Calu3 (cell line): ENCODE results near the gene SH3BP4. TPM values are rescaled to one million over a fixed set of nuclear protein-coding genes. Genes with fewer than 3 reads are reported as not detected.

Experiments
- BruUV-seq: library from RNA; stranded (reverse); fragments of 400-500 nt; replicated peaks from 2 replicates; lab custom pipeline; 2021; lab: Mats Ljungman, UMichigan
- CTCF ChIA-PET: fragments of 300-600 bp; sonication (Branson Sonifier 250); formaldehyde crosslinking; loops from one replicate; lab custom pipeline; 2022; ENCODE audit warnings: antibody characterized with exemption; lab: Charles Lee
- DNase-seq: peaks from one replicate; pipeline ENCODE4 v3.0.0; 2022
- H3K27ac Mint-ChIP-seq: one replicate; pipeline ENCODE4 v1.8.0; 2022; ENCODE audit warnings: mixed read lengths; ENCODE audit not compliant: unreplicated experiment
- H3K27me3 Mint-ChIP-seq: one replicate; pipeline ENCODE4 v1.8.0; 2022; ENCODE audit warnings: mixed read lengths; ENCODE audit not compliant: unreplicated experiment
- H3K36me3 Mint-ChIP-seq: one replicate; pipeline ENCODE4 v1.8.0; 2022; ENCODE audit warnings: mild to moderate bottlenecking, moderate library complexity, mixed read lengths; ENCODE audit not compliant: insufficient read depth, unreplicated experiment
- H3K4me1 Mint-ChIP-seq: one replicate; pipeline ENCODE4 v1.8.0; 2022; ENCODE audit warnings: mild to moderate bottlenecking, low read depth, mixed read lengths; ENCODE audit not compliant: unreplicated experiment
- H3K4me3 Mint-ChIP-seq: one replicate; pipeline ENCODE4 v1.8.0; 2022; ENCODE audit warnings: mild to moderate bottlenecking, low read depth, moderate library complexity, mixed read lengths; ENCODE audit not compliant: unreplicated experiment
- H3K9me3 Mint-ChIP-seq: one replicate; pipeline ENCODE4 v1.8.0; 2022; ENCODE audit warnings: low read depth, mixed read lengths; ENCODE audit not compliant: unreplicated experiment
- intact Hi-C: fragments of 100-400 bp; cut with micrococcal nuclease; formaldehyde crosslinking; loops from one replicate; pipeline ENCODE4 v1.10.0; 2022; ENCODE audit not compliant: unreplicated experiment
- total RNA-seq: library from RNA; stranded (reverse); gene quantifications from 2 replicates; pipeline ENCODE4 v1.2.3, GENCODE V29; 2022
- TF ChIP-seq, protein P1 (sequence below): fragments of 200-600 bp; IDR thresholded peaks from one replicate; pipeline ENCODE4 v1.8.0; 2022; ENCODE audit warnings: antibody characterized with exemption; ENCODE audit not compliant: unreplicated experiment

SH3BP4 gene
- total RNA-seq, 1 experiment from 2014 or later, result 36.9 TPM

DNA sequence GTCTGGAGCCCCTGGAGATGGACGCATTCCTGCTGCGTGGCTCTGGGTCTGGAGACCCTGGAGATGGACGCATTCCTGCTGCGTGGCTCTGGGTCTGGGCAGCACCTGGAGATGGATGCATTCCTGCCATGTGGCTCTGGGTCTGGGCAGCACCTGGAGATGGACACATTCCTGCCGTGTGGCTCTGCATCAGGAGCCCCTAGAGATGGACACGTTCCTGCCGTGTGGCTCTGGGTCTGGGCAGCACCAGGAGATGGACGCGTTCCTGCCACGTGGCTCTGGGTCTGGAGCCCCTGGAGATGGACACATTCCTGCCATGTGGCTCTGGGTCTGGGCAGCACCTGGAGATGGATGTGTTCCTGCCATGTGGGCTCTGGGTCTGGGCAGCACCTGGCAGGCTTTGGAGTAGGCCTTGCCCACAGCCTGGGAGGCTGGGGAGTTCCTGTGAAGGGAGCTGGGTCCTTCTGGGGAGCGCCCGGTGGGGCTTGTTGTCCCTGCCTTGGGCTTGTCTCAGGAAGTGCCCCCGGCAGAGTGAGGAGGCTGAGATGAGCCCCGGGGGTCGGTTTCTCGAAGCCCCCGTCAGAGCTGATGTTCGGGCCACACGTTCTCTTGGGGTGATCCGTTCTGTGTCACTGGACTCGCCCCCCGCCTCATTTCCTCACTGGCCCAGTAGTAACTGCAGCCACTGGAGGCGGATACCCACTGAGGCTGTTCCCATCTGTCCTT, 41.0 kb downstream of the SH3BP4 start:
- Mint-ChIP-seq H3K27me3 (no peaks in the 10 kb centered on the region), H3K4me1 (peaks cover 60% of the 10 kb centered on the region), H3K4me3 (no peak overlapping the region), H3K36me3 (peaks cover 29% of the 10 kb centered on the region), H3K27ac (no peak overlapping the region), H3K9me3 (no peaks in the 10 kb centered on the region)
- TF ChIP-seq, protein P1, sequence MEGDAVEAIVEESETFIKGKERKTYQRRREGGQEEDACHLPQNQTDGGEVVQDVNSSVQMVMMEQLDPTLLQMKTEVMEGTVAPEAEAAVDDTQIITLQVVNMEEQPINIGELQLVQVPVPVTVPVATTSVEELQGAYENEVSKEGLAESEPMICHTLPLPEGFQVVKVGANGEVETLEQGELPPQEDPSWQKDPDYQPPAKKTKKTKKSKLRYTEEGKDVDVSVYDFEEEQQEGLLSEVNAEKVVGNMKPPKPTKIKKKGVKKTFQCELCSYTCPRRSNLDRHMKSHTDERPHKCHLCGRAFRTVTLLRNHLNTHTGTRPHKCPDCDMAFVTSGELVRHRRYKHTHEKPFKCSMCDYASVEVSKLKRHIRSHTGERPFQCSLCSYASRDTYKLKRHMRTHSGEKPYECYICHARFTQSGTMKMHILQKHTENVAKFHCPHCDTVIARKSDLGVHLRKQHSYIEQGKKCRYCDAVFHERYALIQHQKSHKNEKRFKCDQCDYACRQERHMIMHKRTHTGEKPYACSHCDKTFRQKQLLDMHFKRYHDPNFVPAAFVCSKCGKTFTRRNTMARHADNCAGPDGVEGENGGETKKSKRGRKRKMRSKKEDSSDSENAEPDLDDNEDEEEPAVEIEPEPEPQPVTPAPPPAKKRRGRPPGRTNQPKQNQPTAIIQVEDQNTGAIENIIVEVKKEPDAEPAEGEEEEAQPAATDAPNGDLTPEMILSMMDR, result no peak
- intact Hi-C loops, result no loop called here
- BruUV-seq, result no TSS peak
- CTCF ChIA-PET, result interaction anchor here (0.5 kb wide), 1 partner anchor 265 kb away, joined by 4 read pairs; no protein-coding TSS in a partner anchor
- no peak for DNase-seq

GRCh38 chr2:234993541-234993981, 41.7 kb downstream of the SH3BP4 start:
- no TSS peak for BruUV-seq
- peaks cover 29% of the 10 kb centered on the region for H3K36me3 Mint-ChIP-seq
- intact Hi-C loops, result no loop called here
- peaks cover 62% of the 10 kb centered on the region for H3K4me1 Mint-ChIP-seq
- no peak for DNase-seq
- H3K27ac Mint-ChIP-seq, result no peak overlapping the region
- H3K27me3 Mint-ChIP-seq, result no peaks in the 10 kb centered on the region
- TF ChIP-seq, protein P1, result no peak
- no peaks in the 10 kb centered on the region for H3K9me3 Mint-ChIP-seq
- CTCF ChIA-PET, result no interaction called here
- no peak overlapping the region for H3K4me3 Mint-ChIP-seq

- H3K4me1 Mint-ChIP-seq, result peaks cover 62% of the 10 kb centered on the region
- no peak overlapping the region for H3K4me3 Mint-ChIP-seq
- H3K36me3 Mint-ChIP-seq, result peaks cover 20% of the 10 kb centered on the region
- CTCF ChIA-PET, result no interaction called here
- no TSS peak for BruUV-seq
- intact Hi-C loops, result no loop called here
- TF ChIP-seq, protein P1, result no peak
- no peak overlapping the region for H3K27ac Mint-ChIP-seq
- no peak for DNase-seq
- no peaks in the 10 kb centered on the region for H3K27me3 Mint-ChIP-seq
- no peaks in the 10 kb centered on the region for H3K9me3 Mint-ChIP-seq
These were observed 42.9 kb downstream of the SH3BP4 start for GRCh38 chr2:234994438-234995321.

DNA sequence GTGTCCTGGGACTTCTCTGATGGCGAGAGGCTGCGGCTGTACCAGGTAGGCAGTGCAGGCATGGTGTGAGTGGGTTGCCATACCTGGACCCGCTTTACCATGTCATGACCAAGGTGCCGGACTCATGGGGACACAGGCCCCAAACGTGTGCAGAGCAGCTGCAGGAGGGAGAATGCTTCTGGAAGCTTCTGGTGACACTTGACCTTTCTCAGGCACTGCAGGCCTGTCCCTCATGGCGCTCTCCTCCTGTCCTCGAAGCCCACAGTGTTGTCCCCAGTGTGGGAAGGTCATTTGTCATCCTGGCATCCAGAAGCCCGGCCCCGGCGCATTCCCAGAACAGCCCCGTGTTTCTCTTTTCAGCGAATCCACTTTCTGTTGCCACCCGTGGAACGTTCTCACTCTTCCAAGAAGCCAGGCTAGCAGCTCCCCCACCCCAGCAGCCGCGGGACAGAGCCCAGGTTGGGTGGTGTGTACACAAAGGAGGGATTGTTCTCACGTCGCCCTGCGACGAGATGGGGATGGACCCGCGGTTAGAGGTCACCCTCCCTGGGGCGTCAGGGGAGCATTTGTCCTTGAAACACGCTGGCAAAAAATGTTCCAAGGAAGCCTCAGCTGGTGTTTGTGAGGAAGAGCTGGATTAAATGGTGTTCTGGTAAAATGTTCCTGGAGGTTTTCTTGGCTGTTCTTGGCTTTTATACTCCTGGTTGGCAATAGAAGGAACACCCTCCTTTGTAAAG, 43.7 kb downstream of the SH3BP4 start:
- peaks cover 62% of the 10 kb centered on the region for H3K4me1 Mint-ChIP-seq

More for the DNA sequence above, 43.7 kb downstream of the SH3BP4 start:
- Mint-ChIP-seq H3K27ac (peak overlapping the region; percentile 50), H3K4me3 (no peak overlapping the region), H3K9me3 (no peaks in the 10 kb centered on the region), H3K36me3 (peaks cover 14% of the 10 kb centered on the region), H3K27me3 (no peaks in the 10 kb centered on the region)
- CTCF ChIA-PET, result interaction anchor here (1.2 kb wide), 1 partner anchor 14 kb away, joined by 3 read pairs; no protein-coding TSS in a partner anchor
- no peak for DNase-seq
- intact Hi-C loops, result no loop called here
- TF ChIP-seq, protein P1, result no peak
- BruUV-seq, result no TSS peak
